HG03442 (cell line): ENCODE results near the gene ATG4B.
A peak's percentile ranks its signal among the peaks of the same experiment; 100 is the strongest.

Experiments
- ATAC-seq: cut with Tn5 transposase; IDR thresholded peaks from one replicate; pipeline ENCODE4 v1.9.1; 2021; ENCODE audit warnings: mild to moderate bottlenecking, moderate library complexity; ENCODE audit not compliant: unreplicated experiment

The ATG4B gene

DNA sequence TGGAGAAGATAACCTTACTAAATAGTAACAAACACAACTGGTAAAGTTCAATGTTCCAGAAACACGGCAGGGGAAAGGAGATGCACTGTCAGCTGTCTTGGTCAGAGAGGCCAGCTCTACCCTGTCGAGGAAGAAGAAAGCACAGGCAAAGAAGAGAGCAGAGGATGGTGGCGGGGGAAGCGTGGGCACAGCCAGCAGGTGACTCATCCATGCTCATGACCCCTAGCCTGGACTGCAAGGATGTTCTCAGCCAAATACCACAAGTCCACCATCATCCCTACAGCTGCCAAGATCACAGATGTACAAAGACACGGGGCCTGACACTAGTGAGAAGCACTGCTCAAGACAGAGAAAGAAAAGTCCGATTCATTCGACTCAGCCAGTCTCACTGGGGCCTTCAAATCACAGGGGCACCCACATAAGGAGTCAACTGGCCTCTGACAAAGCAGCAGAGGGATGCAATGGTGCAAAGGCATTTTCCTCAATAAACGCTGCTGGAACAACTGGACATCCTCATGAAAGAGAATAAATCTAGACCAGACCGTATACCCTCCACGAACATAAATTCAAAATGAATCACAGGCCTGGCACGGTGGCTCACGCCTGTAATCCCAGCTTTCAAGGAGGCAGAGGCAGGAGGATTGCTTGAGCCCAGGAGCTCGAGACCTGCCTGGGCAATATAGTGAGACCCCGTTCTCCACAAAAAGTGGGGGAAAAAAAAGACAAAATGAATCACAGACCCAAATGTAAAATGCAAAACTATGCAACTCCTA, 43.5 kb downstream of the ATG4B start:
- no peak for ATAC-seq

GRCh38 chr2:241686324-241686649, 48.8 kb downstream of the ATG4B start:
- ATAC-seq = peak; percentile 4

DNA sequence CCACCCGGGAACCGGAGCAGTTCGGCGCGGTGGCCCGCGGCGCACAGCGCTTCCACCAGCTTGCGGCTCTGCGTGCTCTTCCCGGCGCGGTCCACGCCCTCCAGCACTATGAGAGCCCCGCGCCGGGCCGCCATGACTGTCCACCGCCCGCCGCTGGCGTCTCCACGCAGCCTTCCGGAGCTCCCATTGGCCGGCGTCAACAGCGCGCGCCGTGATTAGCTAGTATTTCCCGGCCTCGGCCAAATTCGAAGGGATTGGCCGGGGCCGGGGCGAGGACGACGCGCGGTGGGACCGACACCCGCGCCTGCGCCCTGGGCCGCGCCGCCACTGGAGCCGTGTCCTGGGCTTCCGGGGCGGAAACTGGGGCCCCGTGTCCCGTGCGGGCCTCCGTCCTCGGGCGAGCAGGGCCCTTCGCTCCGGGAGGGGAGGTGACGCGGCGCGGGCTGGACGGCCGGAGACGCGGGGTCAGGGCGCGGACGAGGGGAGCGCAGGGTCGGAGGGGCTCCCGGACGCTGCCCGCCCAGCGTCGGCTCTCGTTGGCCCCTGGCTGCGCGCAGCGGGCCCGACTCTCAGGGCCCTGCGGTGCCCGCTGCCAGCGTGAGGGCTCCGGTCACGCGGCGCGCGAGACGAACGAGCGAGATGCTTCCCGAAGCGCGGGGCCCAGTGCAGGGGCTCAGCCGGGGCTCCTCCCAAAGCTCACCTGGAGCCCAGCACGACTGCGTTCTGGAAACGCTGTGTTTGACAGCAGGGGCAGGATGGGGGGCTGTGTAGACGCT, 49.3 kb downstream of the ATG4B start, which contains the start of gene DTYMK:
TSS of gene DTYMK (minus strand) at position 166 of the 776 bp plus-strand sequence. CDS start at position 134, 32 bp downstream.
- ATAC-seq = peak; percentile 89

GRCh38 chr2:241689306-241689705, 51.8 kb downstream of the ATG4B start:
- ATAC-seq = no peak

DNA sequence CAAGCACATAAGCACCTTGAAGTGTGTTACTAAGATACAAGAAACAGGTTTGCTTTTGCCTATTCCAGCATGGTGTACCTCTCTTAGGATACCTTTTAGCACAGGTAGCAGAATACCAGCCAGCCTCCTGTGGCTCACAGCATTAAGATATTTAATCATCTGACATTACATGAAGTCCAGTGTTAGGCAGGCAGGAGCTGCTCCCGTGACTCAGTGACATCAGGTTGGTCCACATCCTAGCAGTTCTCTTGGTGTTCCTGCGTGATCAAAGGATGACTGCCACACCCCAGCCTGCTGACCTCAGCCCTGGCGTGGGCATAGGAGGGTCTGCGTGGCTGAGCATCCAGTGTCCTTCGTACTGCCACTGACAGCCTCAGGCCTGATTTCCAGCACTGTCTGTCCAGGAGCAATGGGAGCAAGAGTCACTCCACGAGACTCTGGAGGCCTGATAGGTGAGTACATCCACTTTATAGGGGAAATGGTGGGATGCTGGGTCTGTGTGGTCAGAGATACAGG, 52.8 kb downstream of the ATG4B start:
- ATAC-seq = no peak

DNA sequence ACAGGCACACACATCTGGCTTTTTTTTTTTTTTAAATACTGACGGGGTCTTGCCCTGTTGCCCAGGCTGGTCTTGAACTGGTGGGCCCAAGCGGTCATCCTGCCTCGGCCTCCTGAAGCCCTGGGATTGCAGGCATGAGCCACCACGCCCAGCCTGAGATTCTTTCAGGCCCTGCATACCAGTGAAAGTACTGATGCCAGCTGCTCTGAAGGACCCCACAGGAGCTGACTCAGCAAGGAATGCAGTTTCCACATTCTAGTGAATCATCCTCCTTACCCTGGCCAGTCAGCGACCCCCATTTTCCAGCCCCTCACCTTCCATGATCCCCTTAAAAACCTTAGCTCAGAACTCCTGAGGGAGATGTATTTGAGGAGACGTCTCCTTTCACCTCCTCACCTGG, 55.0 kb downstream of the ATG4B start:
- ATAC-seq = no peak

DNA sequence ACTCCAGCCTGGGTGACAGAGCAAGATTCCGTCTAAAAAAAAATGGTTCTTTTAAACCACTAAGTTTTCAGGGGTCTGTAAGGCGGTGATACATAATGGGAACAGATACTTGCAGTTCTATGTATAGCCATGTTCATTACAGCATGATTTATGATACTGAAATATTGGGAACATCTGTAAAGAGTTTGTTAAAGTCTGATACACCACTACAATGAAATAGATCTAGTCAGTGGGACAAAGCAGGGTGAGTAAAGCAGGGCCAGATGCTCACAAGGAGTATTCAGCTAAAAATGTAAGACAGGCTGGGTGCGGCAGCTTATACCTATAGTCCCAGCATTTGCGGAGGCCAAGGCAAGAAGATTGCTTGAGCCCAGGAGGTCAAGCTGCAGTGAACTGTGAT, 58.2 kb downstream of the ATG4B start:
- no peak for ATAC-seq

DNA sequence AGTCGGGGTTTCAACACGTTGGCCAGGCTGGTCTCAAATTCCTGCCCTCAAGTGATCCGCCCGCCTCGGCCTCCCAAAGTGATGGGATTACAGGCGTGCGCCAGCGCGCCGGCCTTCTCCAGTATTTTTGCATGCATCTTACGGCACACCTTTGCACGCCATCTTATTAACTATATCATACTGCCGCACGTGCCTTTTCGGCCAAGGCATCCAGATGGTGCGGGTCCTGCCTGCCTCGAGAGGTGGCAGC, 63.6 kb downstream of the ATG4B start:
- no peak for ATAC-seq

DNA sequence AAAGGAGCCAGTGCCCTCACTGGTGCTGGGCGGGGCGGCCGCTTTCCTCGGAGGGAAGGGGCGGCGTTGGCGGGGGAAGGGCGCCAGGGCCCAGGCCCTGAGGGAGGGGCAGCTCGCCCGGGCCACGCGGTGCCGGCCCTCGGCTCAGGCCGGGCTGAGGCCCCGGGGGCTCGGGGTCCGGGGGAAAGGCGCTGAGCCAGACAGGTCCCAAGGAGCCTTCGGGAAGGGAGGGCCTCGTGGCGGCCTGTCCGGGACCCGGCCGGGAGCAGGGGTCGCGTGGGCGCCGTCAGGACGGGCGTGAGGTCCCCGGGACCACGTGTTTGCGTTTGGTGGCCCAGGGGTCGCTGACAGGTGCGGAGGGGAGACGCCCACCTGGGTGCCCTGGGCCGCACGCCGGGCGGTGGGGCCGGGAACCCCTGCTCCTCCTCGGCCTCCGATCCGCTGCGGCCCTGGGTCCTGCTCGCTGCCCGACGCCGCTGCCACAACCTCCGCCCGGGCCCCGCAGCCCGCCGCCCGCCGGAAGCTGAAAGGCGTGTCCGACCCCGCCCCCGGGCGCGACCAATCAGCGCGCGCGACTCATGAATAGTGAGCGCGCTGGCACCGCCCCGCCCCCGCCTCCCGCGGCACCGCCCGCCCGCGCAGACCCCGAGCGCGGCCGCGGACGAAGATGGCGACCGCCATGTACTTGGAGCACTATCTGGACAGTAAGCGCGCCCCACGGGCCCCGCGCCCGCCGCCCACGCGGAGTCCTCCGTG, 64.1 kb downstream of the ATG4B start, which contains the start of gene ING5:
TSS of gene ING5 (plus strand) at position 641 of the 756 bp plus-strand sequence. CDS start at position 668, 27 bp downstream.
- ATAC-seq = peak; percentile 51

- peak; percentile 69 for ATAC-seq
Observed at GRCh38 chr2:241702155-241703031, 64.9 kb downstream of the ATG4B start.

- ATAC-seq = no peak
Observed at GRCh38 chr2:241703032-241703604, 65.6 kb downstream of the ATG4B start.

- ATAC-seq = no peak
Observed at GRCh38 chr2:241706537-241706936, 69.0 kb downstream of the ATG4B start.

GRCh38 chr2:241708879-241709278, 71.4 kb downstream of the ATG4B start:
- ATAC-seq = no peak

- ATAC-seq = no peak
Observed at GRCh38 chr2:241719093-241719492, 81.6 kb downstream of the ATG4B start.

GRCh38 chr2:241720099-241720498, 82.6 kb downstream of the ATG4B start:
- ATAC-seq = no peak

- no peak for ATAC-seq
Observed at GRCh38 chr2:241720560-241720959, 83.1 kb downstream of the ATG4B start.

DNA sequence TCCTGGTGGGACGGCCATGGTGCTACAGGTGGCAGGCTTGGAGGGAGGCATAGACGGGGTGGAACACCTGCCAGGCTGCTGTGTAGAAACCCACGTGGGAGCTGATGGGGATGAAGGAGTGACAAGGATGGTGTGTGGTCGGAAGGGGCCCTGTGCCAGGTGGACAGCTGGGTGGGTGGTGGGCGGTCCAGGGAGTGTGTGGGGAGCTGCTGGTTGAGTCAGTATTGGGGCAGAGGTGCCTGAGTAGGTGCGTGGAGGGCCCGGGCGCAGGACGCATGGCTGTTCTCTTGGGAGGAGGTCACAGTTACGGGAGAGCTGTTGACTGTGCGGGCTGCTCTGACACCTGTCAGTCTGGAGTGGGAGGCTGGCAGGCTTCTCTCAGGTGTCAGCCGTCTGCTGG, 84.4 kb downstream of the ATG4B start:
- ATAC-seq = no peak

- no peak for ATAC-seq
Observed at GRCh38 chr2:241722896-241723454, 85.5 kb downstream of the ATG4B start.
